Upper lobe of left lung (tissue), 6 donors: ENCODE results near the gene GAK. TPM values are rescaled to one million over a fixed set of nuclear protein-coding genes. Genes with fewer than 3 reads are reported as not detected.

Source experiments
- ATAC-seq, 2 donors: fragments of 200-7000 bp; cut with Tn5 transposase; one replicate each; pipeline ENCODE4 v1.9.1; 2022; ENCODE audit warnings: mild to moderate bottlenecking in 2 of 2, moderate library complexity in 2 of 2; ENCODE audit not compliant: low FRiP score in 2 of 2
- DNase-seq, 2 donors: peaks; one replicate each; pipeline ENCODE4 v3.0.0-alpha.2; 2019 to 2020
- H3K27ac ChIP-seq, 4 donors: fragments of 200-600 bp; sonication (generic); one replicate each; pipeline ENCODE4 v1.5.1; 2016 to 2019
- H3K27me3 ChIP-seq, 4 donors: fragments of 200-600 bp; sonication (generic); one replicate each; pipeline ENCODE4 v1.5.1; 2017 to 2019
- H3K36me3 ChIP-seq, 4 donors: fragments of 200-600 bp; sonication (generic); one replicate each; pipeline ENCODE4 v1.5.1; 2016 to 2019
- H3K4me1 ChIP-seq, 4 donors: fragments of 200-600 bp; sonication (generic); one replicate each; pipeline ENCODE4 v1.5.1; 2018 to 2019
- H3K4me3 ChIP-seq, 4 donors: fragments of 200-600 bp; sonication (generic); one replicate each; pipeline ENCODE4 v1.5.1; 2017 to 2019; ENCODE audit warnings: mild to moderate bottlenecking in 2 of 4, moderate library complexity in 1 of 4
- H3K9me3 ChIP-seq, 4 donors: fragments of 200-600 bp; sonication (generic); one replicate each; pipeline ENCODE4 v1.5.1; 2018 to 2019
- EP300 ChIP-seq, 4 donors: sonication (generic); formaldehyde crosslinking; IDR thresholded peaks; one replicate each; pipeline ENCODE4 v1.5.1; 2017; ENCODE audit warnings: antibody characterized with exemption in 4 of 4, control low read depth in 2 of 4
- POLR2A ChIP-seq, 4 donors: fragments of 450-650 bp; IDR thresholded peaks; one replicate each; pipeline ENCODE4 v1.5.1; 2016 to 2017; ENCODE audit warnings: antibody characterized with exemption in 4 of 4, mild to moderate bottlenecking in 2 of 4
- POLR2AphosphoS5 ChIP-seq, 2 donors: sonication (generic); formaldehyde crosslinking; IDR thresholded peaks; one replicate each; pipeline ENCODE4 v1.5.1; 2017; ENCODE audit warnings: antibody characterized with exemption in 2 of 2
- WGBS, 2 donors: methylation state at CpG; one replicate each; pipeline ENCODE4 v1.1.5; 2017 to 2018; 5-methylcytosine and 5-hydroxymethylcytosine counted together
- total RNA-seq, 6 donors: library from RNA; depleted of rRNA in 4 of 6; stranded (reverse); fragments of >200 nt in 4 of 6; gene quantifications; one replicate each; pipeline versions ENCODE4 v1.1.0 to v1.2.1, GENCODE V29; 2016 to 2021
- TF ChIP-seq, protein P1 (sequence below), 6 experiments: fragments of 450-650 bp in 4 of 6; fragments of 200-600 bp in 2 of 6; sonication (generic) in 2 of 6; IDR thresholded peaks; one replicate each; pipeline ENCODE4 v1.5.1; 2016 to 2019; ENCODE audit warnings: antibody characterized with exemption in 6 of 6
- donor health status: DM: no; HTN: no; CAD: no; lungs with moderate emphysema.
- donor health status: DM: no; HTN: yes; CAD: no; lungs with severe emphysema.

The GAK gene
- total RNA-seq, 6 donors from 2014 or later = 116 to 380 (median 154) TPM

DNA sequence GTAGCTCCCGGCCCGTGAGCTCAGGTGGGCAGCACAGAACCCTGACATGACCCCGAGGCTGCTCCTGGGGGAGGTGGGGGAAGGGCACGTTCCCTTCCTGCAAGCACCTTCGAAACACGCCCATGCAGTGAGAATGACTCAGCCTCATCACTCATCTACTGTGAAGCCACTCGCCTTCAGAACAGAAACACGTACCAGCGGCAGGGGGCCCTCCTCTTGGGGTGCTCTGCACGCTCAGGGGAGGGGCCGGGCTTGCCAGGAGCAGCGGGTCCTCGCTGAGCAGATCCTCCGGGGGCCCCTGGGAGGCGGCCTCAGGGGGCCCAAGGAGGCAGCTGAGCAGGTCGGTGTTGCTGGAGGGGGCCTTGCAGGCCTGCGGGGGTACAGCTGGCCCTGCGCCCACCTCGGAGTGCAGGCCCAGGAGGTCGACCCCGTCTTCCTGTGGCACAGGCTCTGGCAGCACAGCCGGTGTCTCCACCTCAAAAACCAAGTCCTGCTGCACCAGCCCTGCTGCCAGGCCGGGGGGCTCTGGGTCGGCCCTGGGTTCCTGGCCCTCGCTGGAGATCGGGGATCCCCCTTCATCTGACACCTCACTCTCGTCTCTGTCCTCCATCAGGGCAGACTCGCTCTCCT, 65.2 kb downstream of the GAK start:
- Histone ChIP-seq H3K9me3 (no peaks in the 10 kb centered on the region), H3K27ac (no peak overlapping the region), H3K4me3 (no peak overlapping the region), H3K4me1 (no peaks in the 10 kb centered on the region), H3K36me3 (peaks cover 38 to 97% (median 80%) of the 10 kb centered on the region in 4 donors), H3K27me3 (no peaks in the 10 kb centered on the region)
- TF ChIP-seq POLR2AphosphoS5 (IDR thresholded peaks at IDR 0.05) = no peak
- no peak for TF ChIP-seq EP300 (IDR thresholded peaks at IDR 0.05)
- TF ChIP-seq, protein P1, sequence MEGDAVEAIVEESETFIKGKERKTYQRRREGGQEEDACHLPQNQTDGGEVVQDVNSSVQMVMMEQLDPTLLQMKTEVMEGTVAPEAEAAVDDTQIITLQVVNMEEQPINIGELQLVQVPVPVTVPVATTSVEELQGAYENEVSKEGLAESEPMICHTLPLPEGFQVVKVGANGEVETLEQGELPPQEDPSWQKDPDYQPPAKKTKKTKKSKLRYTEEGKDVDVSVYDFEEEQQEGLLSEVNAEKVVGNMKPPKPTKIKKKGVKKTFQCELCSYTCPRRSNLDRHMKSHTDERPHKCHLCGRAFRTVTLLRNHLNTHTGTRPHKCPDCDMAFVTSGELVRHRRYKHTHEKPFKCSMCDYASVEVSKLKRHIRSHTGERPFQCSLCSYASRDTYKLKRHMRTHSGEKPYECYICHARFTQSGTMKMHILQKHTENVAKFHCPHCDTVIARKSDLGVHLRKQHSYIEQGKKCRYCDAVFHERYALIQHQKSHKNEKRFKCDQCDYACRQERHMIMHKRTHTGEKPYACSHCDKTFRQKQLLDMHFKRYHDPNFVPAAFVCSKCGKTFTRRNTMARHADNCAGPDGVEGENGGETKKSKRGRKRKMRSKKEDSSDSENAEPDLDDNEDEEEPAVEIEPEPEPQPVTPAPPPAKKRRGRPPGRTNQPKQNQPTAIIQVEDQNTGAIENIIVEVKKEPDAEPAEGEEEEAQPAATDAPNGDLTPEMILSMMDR (IDR thresholded peaks at IDR 0.05) = no peak
- no peak for TF ChIP-seq POLR2A (IDR thresholded peaks at IDR 0.05)
- ATAC-seq (no peak), DNase-seq (no peak)
- WGBS, 2 donors = 94 to 97% methylated on average over 11 to 28 of the region's 28 CpGs

DNA sequence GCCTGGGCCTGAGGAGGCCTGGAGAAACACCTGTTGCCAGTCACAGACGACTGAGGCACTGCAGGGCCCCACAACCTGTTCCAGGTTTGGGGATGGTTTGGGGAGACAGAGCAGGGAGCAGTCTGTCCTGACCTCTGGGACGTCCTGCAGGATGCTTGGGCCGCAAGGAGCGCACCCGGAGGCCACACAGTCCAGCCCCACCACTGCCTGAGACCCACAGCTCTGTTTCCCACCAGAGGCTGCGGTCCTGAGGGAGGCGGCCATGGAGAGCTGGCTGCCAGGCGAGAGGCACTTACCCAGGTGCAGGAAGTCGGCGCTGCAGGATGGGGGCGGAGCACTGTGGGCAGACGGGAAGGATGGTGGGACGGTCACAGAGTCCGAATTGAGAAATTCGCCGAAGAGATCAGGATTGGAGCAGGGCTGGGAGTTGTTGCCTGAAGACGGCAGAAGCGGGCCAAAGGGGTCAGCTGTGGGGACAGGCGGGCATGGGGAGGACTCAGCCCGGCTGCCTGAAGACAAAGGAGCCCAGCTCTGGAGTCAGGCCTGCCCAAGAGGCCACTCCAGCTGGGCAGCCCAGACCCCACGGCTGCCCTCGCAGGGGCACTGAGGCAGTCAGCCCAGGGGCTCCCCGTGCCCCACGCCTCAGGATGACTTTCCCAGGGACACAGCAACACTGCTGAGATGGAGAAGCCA, 65.9 kb downstream of the GAK start:
- H3K4me3 ChIP-seq = no peak overlapping the region
- H3K36me3 ChIP-seq = peaks cover 38 to 97% (median 84%) of the 10 kb centered on the region in 4 donors
- peak in 1 of 2 donors; percentile 4 for ATAC-seq
- H3K9me3 ChIP-seq = no peaks in the 10 kb centered on the region
- H3K4me1 ChIP-seq = no peaks in the 10 kb centered on the region
- TF ChIP-seq POLR2AphosphoS5 (IDR thresholded peaks at IDR 0.05) = no peak
- no peak for TF ChIP-seq POLR2A (IDR thresholded peaks at IDR 0.05)
- TF ChIP-seq, protein P1 (IDR thresholded peaks at IDR 0.05) = no peak
- TF ChIP-seq EP300 (IDR thresholded peaks at IDR 0.05) = no peak
- H3K27ac ChIP-seq = no peak overlapping the region
- no peak for DNase-seq
- no peaks in the 10 kb centered on the region for H3K27me3 ChIP-seq
- WGBS, 2 donors = 94% methylated on average over 20 of the region's 24 CpGs

DNA sequence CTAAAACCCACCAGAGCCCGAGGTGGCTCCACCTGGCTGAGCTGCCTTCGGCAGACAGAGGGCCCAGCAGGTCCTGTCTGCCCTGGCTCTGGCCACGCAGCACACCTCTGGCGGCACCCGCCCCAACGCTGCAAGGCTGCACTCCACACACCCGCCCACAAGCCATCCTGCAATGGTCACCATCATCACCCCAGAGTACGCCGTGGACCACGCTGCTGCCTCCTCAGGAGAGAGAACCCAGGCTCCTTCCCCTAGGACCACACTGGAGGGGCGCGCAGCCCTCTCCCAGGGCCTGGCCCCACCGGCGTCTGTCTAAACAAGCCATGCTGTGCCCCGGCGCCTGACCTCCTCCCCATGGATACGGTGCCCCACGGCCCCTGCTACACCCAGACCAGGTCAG, 66.5 kb downstream of the GAK start:
- no peaks in the 10 kb centered on the region for H3K9me3 ChIP-seq
- DNase-seq (no peak), ATAC-seq (no peak)
- no peak overlapping the region for H3K27ac ChIP-seq
- H3K4me1 ChIP-seq = no peaks in the 10 kb centered on the region
- no peaks in the 10 kb centered on the region for H3K27me3 ChIP-seq
- H3K36me3 ChIP-seq = peaks cover 43 to 97% (median 83%) of the 10 kb centered on the region in 4 donors
- no peak overlapping the region for H3K4me3 ChIP-seq
- TF ChIP-seq POLR2A (IDR thresholded peaks at IDR 0.05) (no peak), POLR2AphosphoS5 (IDR thresholded peaks at IDR 0.05) (no peak), EP300 (IDR thresholded peaks at IDR 0.05) (no peak)
- TF ChIP-seq, protein P1 (IDR thresholded peaks at IDR 0.05) = no peak
- WGBS, 2 donors = 94% methylated on average over 17 of the region's 18 CpGs

DNA sequence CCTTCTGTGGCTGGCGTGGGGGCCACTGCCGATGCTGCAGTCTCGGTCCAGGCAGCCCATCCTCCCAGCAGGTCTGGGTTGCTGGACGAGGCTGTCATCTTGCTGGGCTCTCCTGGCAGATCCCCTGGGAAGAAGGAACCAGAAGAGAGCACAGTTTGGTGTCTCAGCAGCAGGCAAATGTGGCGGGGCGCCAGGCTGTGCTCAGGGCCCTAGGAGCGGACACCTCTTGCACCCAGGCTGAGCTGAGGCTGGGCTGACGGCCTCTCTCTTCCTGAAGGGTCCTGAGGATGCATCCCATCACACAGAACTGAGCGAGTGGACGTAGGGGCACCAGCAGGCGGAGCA, 67.0 kb downstream of the GAK start:
- H3K27ac ChIP-seq = no peak overlapping the region
- H3K36me3 ChIP-seq = peaks cover 45 to 97% (median 83%) of the 10 kb centered on the region in 4 donors
- no peak for DNase-seq
- TF ChIP-seq, protein P1 (IDR thresholded peaks at IDR 0.05) = no peak
- TF ChIP-seq EP300 (IDR thresholded peaks at IDR 0.05) (no peak), POLR2AphosphoS5 (IDR thresholded peaks at IDR 0.05) (no peak), POLR2A (IDR thresholded peaks at IDR 0.05) (no peak)
- no peaks in the 10 kb centered on the region for H3K4me1 ChIP-seq
- no peak overlapping the region for H3K4me3 ChIP-seq
- WGBS, 2 donors = 95 to 100% methylated on average over 4 to 11 of the region's 11 CpGs
- no peak for ATAC-seq
- H3K9me3 ChIP-seq = no peaks in the 10 kb centered on the region
- H3K27me3 ChIP-seq = no peaks in the 10 kb centered on the region
